ENCODE data around the gene PURA.

PURA gene

DNA sequence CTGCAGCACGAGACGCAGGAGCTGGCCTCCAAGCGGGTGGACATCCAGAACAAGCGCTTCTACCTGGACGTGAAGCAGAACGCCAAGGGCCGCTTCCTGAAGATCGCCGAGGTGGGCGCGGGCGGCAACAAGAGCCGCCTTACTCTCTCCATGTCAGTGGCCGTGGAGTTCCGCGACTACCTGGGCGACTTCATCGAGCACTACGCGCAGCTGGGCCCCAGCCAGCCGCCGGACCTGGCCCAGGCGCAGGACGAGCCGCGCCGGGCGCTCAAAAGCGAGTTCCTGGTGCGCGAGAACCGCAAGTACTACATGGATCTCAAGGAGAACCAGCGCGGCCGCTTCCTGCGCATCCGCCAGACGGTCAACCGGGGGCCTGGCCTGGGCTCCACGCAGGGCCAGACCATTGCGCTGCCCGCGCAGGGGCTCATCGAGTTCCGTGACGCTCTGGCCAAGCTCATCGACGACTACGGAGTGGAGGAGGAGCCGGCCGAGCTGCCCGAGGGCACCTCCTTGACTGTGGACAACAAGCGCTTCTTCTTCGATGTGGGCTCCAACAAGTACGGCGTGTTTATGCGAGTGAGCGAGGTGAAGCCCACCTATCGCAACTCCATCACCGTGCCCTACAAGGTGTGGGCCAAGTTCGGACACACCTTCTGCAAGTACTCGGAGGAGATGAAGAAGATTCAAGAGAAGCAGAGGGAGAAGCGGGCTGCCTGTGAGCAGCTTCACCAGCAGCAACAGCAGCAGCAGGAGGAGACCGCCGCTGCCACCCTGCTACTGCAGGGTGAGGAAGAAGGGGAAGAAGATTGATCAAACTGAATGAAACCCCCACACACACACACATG, 654 bp downstream of the PURA start:
- DNase-seq (ENCODE audit: low spot score) (peak; percentile 80), ATAC-seq (ENCODE audit: low read depth) (peak; percentile 53)
- H3K9me3 ChIP-seq (ENCODE audit: severe bottlenecking), result no peaks in the 10 kb centered on the region
- peaks cover 31% of the 10 kb centered on the region for H3K4me1 ChIP-seq (ENCODE audit: insufficient read depth, poor library complexity, severe bottlenecking)
- H3K4me3 ChIP-seq (ENCODE audit: severe bottlenecking), result peak overlapping the region; percentile 48
- peaks cover 8% of the 10 kb centered on the region; the same call in 1 of the 2 replicates for H3K36me3 ChIP-seq (ENCODE audit: low read depth)
- no peaks in the 10 kb centered on the region for H3K27me3 ChIP-seq (ENCODE audit: insufficient read depth, poor library complexity, severe bottlenecking)
- TF ChIP-seq CTCF (IDR thresholded peaks at IDR 0.05; ENCODE audit: poor library complexity, severe bottlenecking), result no peak
- peak overlapping the region; percentile 81 for H3K27ac ChIP-seq (ENCODE audit: poor library complexity, severe bottlenecking)

- peak overlapping the region; percentile 48 for H3K4me3 ChIP-seq (ENCODE audit: severe bottlenecking)
- ATAC-seq (ENCODE audit: low read depth), result no peak
- peak overlapping the region; percentile 81 for H3K27ac ChIP-seq (ENCODE audit: poor library complexity, severe bottlenecking)
These were observed 1.2 kb downstream of the PURA start for GRCh38 chr5:140115186-140115500.

GRCh38 chr5:140116716-140117115, 2.8 kb downstream of the PURA start:
- peak; percentile 38 for TF ChIP-seq CTCF (IDR thresholded peaks at IDR 0.05; ENCODE audit: poor library complexity, severe bottlenecking)
- H3K4me3 ChIP-seq (ENCODE audit: severe bottlenecking), result no peak overlapping the region
- peaks cover 18% of the 10 kb centered on the region for H3K4me1 ChIP-seq (ENCODE audit: insufficient read depth, poor library complexity, severe bottlenecking)
- H3K36me3 ChIP-seq (ENCODE audit: low read depth), result peaks cover 8% of the 10 kb centered on the region; the same call in 1 of the 2 replicates
- no peaks in the 10 kb centered on the region for H3K9me3 ChIP-seq (ENCODE audit: severe bottlenecking)
- no peaks in the 10 kb centered on the region for H3K27me3 ChIP-seq (ENCODE audit: insufficient read depth, poor library complexity, severe bottlenecking)
- no peak overlapping the region for H3K27ac ChIP-seq (ENCODE audit: poor library complexity, severe bottlenecking)
- DNase-seq (ENCODE audit: low spot score) (no peak), ATAC-seq (ENCODE audit: low read depth) (no peak)

More at GRCh38 chr5:140115186-140115500, 1.2 kb downstream of the PURA start:
- no peaks in the 10 kb centered on the region for H3K27me3 ChIP-seq (ENCODE audit: insufficient read depth, poor library complexity, severe bottlenecking)
- no peak for TF ChIP-seq CTCF (IDR thresholded peaks at IDR 0.05; ENCODE audit: poor library complexity, severe bottlenecking)
- peaks cover 8% of the 10 kb centered on the region; the same call in 1 of the 2 replicates for H3K36me3 ChIP-seq (ENCODE audit: low read depth)
- no peak for DNase-seq (ENCODE audit: low spot score)
- H3K9me3 ChIP-seq (ENCODE audit: severe bottlenecking), result no peaks in the 10 kb centered on the region
- H3K4me1 ChIP-seq (ENCODE audit: insufficient read depth, poor library complexity, severe bottlenecking), result peaks cover 25% of the 10 kb centered on the region

DNA sequence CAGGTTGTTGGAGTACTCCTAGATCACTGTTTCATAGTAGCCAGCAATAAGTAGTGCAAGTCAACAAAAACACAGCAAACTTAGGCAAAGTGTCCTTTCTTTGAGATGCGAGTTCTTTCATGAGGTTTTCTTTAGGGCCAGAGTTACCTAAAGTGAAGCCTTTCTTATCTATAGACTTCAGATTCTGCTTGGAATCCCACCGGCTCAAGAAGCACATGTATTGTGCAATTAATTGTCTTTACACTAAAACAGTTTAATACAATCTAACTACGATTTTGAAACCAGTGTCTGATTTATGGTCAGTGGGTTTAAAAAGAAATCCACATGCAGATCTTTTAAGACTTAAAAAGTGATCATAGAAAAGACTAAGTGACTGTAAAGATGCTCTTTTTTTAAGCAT, 3.6 kb downstream of the PURA start:
- no peak overlapping the region for H3K4me3 ChIP-seq (ENCODE audit: severe bottlenecking)
- no peaks in the 10 kb centered on the region for H3K27me3 ChIP-seq (ENCODE audit: insufficient read depth, poor library complexity, severe bottlenecking)

More for the DNA sequence above, 3.6 kb downstream of the PURA start:
- ATAC-seq (ENCODE audit: low read depth) (no peak), DNase-seq (ENCODE audit: low spot score) (no peak)
- Histone ChIP-seq H3K9me3 (ENCODE audit: severe bottlenecking) (no peaks in the 10 kb centered on the region), H3K27ac (ENCODE audit: poor library complexity, severe bottlenecking) (no peak overlapping the region), H3K36me3 (ENCODE audit: low read depth) (peaks cover 8% of the 10 kb centered on the region; the same call in 1 of the 2 replicates), H3K4me1 (ENCODE audit: insufficient read depth, poor library complexity, severe bottlenecking) (peaks cover 18% of the 10 kb centered on the region)
- TF ChIP-seq CTCF (IDR thresholded peaks at IDR 0.05; ENCODE audit: poor library complexity, severe bottlenecking), result no peak

Measured in RWPE2 (cell line).